DND-41 (cell line): ENCODE data around the gene IL17RB.

Experiments used
- ATAC-seq: fragments of 200-7000 bp; cut with Tn5 transposase; 3 replicates; pipeline ENCODE4 v1.9.1; 2021; ENCODE audit warnings: low read depth; ENCODE audit not compliant: insufficient read depth
- DNase-seq: peaks from one replicate; pipeline ENCODE4 v3.0.0-alpha.2; 2020
- H2AFZ ChIP-seq: 2 replicates; pipeline ENCODE4 v1.6.0; 2012; ENCODE audit warnings: low read depth, low read length
- H3K27ac ChIP-seq: 2 replicates; pipeline ENCODE4 v1.5.1; 2012; ENCODE audit warnings: low read length, inconsistent platforms
- H3K27me3 ChIP-seq: fragments of 200-600 bp; sonication (generic); 2 replicates; pipeline ENCODE4 v1.6.0; 2012; ENCODE audit warnings: low read length, mild to moderate bottlenecking, inconsistent platforms; ENCODE audit not compliant: insufficient read depth, poor library complexity
- H3K36me3 ChIP-seq: 2 replicates; pipeline ENCODE4 v1.5.1; 2012; ENCODE audit warnings: low read length, inconsistent platforms; ENCODE audit not compliant: insufficient read depth
- H3K4me1 ChIP-seq: 2 replicates; pipeline ENCODE4 v1.5.1; 2012; ENCODE audit warnings: mild to moderate bottlenecking, low read length; ENCODE audit not compliant: insufficient read depth
- H3K4me2 ChIP-seq: 2 replicates; pipeline ENCODE4 v1.6.0; 2012; ENCODE audit warnings: mild to moderate bottlenecking, moderate library complexity, low read length, inconsistent platforms; ENCODE audit not compliant: insufficient read depth
- H3K4me3 ChIP-seq, 2 experiments: fragments of 200-600 bp in 1 of 2; shearing (Covaris generic) in 1 of 2; 2 replicates each; pipeline ENCODE4 v1.5.1; 2012 to 2016; ENCODE audit warnings: inconsistent platforms in 2 of 2, low read length in 2 of 2, mild to moderate bottlenecking in 2 of 2, low read depth in 1 of 2, moderate library complexity in 1 of 2
- H3K79me2 ChIP-seq: 2 replicates; pipeline ENCODE4 v1.6.0; 2012; ENCODE audit warnings: low read length, inconsistent platforms; ENCODE audit not compliant: insufficient read depth
- H3K9ac ChIP-seq: 2 replicates; pipeline ENCODE4 v1.6.0; 2012; ENCODE audit warnings: low read depth, mild to moderate bottlenecking, inconsistent platforms, low read length, moderate library complexity
- H3K9me3 ChIP-seq: 2 replicates; pipeline ENCODE4 v1.5.1; 2012; ENCODE audit warnings: low read length, moderate library complexity, mild to moderate bottlenecking, inconsistent platforms; ENCODE audit not compliant: insufficient read depth, severe bottlenecking
- H4K20me1 ChIP-seq: 2 replicates; pipeline ENCODE4 v1.6.0; 2012; ENCODE audit warnings: low read length; ENCODE audit not compliant: insufficient read depth
- CTCF ChIP-seq: IDR thresholded peaks from 2 replicates; pipeline ENCODE4 v1.5.1; 2012; ENCODE audit warnings: borderline replicate concordance, low read length, moderate library complexity, mild to moderate bottlenecking; ENCODE audit not compliant: poor library complexity, severe bottlenecking; ENCODE audit errors: extremely low read depth
- EZH2 ChIP-seq: IDR thresholded peaks from 3 replicates; pipeline ENCODE4 v1.6.1; 2012; ENCODE audit warnings: borderline replicate concordance, low read depth, mild to moderate bottlenecking, moderate library complexity, low read length, inconsistent platforms; ENCODE audit not compliant: severe bottlenecking

The IL17RB gene

DNA sequence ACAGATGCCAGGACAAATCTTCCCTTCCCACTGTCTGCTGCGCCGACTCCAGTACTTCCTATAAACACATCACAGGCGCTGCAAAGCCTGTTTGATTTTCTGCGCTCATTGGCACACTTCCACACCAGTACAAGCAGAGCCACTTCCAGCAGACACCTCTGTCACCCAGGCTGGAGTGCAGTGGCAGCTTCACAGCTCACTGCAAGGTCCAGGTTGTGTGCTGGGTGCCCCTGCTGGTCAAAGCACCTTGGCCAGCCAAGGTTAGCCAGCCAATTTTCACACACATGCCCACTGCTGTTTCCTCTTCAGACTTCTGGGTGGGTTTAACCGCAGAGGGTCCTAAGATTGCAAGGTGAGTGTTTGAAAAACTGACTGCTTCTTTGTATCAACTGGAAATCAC lies 5.1 kb upstream of the IL17RB start:
- no peak overlapping the region for H3K27ac ChIP-seq
- no peak overlapping the region for H3K9ac ChIP-seq
- H3K4me3 ChIP-seq = no peak overlapping the region
- ATAC-seq = no peak
- no peak overlapping the region for H3K4me2 ChIP-seq
- H3K9me3 ChIP-seq = no peaks in the 10 kb centered on the region
- no peaks in the 10 kb centered on the region for H3K36me3 ChIP-seq
- H2AFZ ChIP-seq = no peak overlapping the region
- H3K79me2 ChIP-seq = no peaks in the 10 kb centered on the region
- no peak for TF ChIP-seq EZH2
- TF ChIP-seq CTCF = no peak
- no peaks in the 10 kb centered on the region; the same call in 1 of the 2 replicates for H4K20me1 ChIP-seq
- H3K4me1 ChIP-seq = no peaks in the 10 kb centered on the region
- H3K27me3 ChIP-seq = no peaks in the 10 kb centered on the region
- DNase-seq = no peak

DNA sequence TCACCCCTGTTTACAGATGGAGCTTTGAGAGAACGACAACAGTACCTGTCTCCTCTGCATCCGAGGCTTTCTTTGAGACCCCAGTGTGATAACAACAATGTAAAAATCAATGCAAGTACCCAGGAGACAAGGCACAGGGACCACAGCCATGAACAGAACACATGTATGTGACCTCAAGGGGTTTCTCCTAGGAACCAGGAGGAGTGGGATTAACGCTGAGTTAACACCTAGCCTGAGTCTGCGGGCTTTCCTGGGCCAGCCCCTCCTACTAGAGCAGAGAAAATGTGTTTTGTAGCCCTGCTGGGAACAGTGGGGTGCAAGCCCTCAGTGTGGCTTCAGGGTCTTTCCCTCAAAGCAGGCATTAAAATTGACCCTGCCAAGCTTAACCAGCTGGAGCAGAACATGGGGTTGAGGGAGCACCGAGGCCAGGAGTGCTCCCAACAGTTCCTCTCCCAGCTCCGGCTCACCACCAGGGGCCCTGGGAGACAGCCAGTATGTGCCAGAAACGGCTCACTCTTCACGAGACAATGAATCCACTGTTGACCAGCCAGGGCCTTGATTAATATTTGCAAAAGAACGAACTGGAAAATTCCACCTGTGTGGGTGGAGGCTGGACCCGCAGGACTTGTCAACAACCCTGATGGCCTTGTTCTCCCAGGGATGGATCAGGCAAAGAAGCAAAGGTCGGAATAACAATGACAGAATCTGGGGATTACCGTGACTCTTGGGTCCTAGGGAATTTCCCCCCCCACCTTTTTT lies 3.8 kb upstream of the IL17RB start:
- Histone ChIP-seq H2AFZ (no peak overlapping the region), H3K9me3 (no peaks in the 10 kb centered on the region), H3K4me3 (no peak overlapping the region), H3K9ac (no peak overlapping the region), H4K20me1 (no peaks in the 10 kb centered on the region), H3K36me3 (no peaks in the 10 kb centered on the region), H3K4me2 (no peak overlapping the region), H3K79me2 (no peaks in the 10 kb centered on the region), H3K4me1 (no peaks in the 10 kb centered on the region), H3K27ac (no peak overlapping the region), H3K27me3 (no peaks in the 10 kb centered on the region)
- TF ChIP-seq EZH2 = no peak
- TF ChIP-seq CTCF = no peak
- ATAC-seq (no peak), DNase-seq (no peak)

DNA sequence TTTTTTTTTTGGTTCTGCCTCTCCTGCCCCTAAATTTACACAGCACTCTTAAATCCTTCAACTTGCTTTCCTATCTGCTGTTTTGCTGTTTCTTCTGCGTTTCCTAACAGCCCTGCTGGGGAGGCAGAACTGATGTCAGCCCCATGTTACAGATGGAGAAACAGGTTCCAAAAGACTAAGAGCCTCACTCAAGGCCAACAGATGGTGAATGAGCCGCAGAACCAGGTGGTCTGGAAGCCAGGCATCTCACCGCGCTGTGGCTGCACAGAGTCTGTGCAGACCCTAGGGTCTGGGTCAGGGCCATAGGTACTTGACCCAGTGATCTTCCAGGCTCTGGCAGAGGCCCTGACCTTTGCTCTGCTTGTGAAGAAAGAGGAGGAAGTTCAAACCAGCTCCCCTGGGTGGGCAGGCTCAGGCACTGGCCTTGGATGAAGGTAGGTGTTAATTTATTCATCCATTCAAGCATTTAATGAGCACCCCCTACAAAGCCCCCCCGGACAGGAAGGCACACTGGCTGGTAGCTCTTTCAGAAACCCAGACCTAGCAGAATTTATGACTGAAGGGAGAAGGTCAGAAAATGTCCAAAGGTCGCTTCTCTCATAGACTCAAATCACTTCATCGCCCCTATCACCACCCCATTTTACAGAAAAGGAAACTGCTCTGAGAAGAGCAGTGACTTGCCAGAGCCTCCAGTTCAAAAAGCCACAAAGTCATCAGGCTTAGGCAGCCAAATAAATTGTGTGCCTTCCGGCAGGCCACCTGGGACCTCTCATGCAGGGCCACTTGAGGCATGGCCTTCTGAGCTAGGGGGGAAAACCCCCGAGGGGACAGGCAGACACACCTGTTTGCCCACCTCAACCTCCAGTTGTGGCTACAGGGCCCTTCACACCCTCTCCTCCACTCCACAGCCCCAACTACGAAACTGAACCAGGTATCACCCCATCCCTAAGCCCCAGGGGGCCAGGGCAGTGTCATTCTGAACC lies 2.9 kb upstream of the IL17RB start:
- Histone ChIP-seq H3K9me3 (no peaks in the 10 kb centered on the region), H3K79me2 (no peaks in the 10 kb centered on the region), H2AFZ (no peak overlapping the region), H3K9ac (no peak overlapping the region), H3K27me3 (no peaks in the 10 kb centered on the region), H3K4me1 (no peaks in the 10 kb centered on the region), H3K4me3 (no peak overlapping the region), H3K4me2 (no peak overlapping the region), H3K36me3 (no peaks in the 10 kb centered on the region), H4K20me1 (no peaks in the 10 kb centered on the region), H3K27ac (no peak overlapping the region)
- no peak for TF ChIP-seq EZH2
- DNase-seq = no peak
- ATAC-seq = no peak
